Activated T-helper 1 cell treated with anti-CD3 and anti-CD28 coated beads, Interleukin-12 subunit alpha, Interleukin-12 subunit beta, Interleukin-2, Interleukin-4 antibody, amounts not matched to agents 30 ng/mL and 10 ng/mL and 1 ng/mL, durations not matched to agents 14 hours and 24 hours and 36 hours (primary cell): ENCODE results near the gene ACOT7. TPM values are rescaled to one million over a fixed set of nuclear protein-coding genes. Genes with fewer than 3 reads are reported as not detected.
"Not testable (repeated sequence)": the region's sequence is repeated elsewhere in the genome, so short reads cannot be mapped to it uniquely, and the experiment has no call there.

Experiments used
- DNase-seq: peaks from one replicate; pipeline ENCODE4 v3.0.0; 2021; ENCODE audit warnings: low spot score
- H3K27ac Mint-ChIP-seq: one replicate; pipeline ENCODE4 v1.8.0; 2021; ENCODE audit warnings: mild to moderate bottlenecking, mixed read lengths
- H3K27me3 Mint-ChIP-seq: one replicate; pipeline ENCODE4 v1.8.0; 2022; ENCODE audit warnings: mild to moderate bottlenecking, moderate library complexity, mixed read lengths; ENCODE audit not compliant: insufficient read depth
- H3K36me3 Mint-ChIP-seq: one replicate; pipeline ENCODE4 v1.8.0; 2021; ENCODE audit warnings: low read depth, mixed read lengths
- H3K4me1 Mint-ChIP-seq: one replicate; pipeline ENCODE4 v1.8.0; 2021; ENCODE audit warnings: low read depth, mixed read lengths
- H3K4me3 Mint-ChIP-seq: one replicate; pipeline ENCODE4 v1.8.0; 2021; ENCODE audit warnings: mild to moderate bottlenecking, moderate library complexity, mixed read lengths
- H3K9me3 Mint-ChIP-seq: one replicate; pipeline ENCODE4 v1.8.0; 2021; ENCODE audit warnings: mixed read lengths
- intact Hi-C: fragments of 100-400 bp; cut with micrococcal nuclease; formaldehyde crosslinking; loops from one replicate; pipeline ENCODE4 v1.15.1; 2024
- total RNA-seq: library from RNA; stranded (reverse); gene quantifications from 2 replicates; pipeline ENCODE4 v1.2.3, GENCODE V29; 2022

Gene ACOT7
- total RNA-seq, 1 donor from 2014 or later = 126 TPM

GRCh38 chr1:6313393-6314200, 80.0 kb downstream of the ACOT7 start:
- no peak overlapping the region for H3K4me3 Mint-ChIP-seq
- H3K27me3 Mint-ChIP-seq = no peaks in the 10 kb centered on the region
- no peak for DNase-seq
- H3K36me3 Mint-ChIP-seq = peaks cover 11% of the 10 kb centered on the region
- peaks cover under 1% of the 10 kb centered on the region for H3K9me3 Mint-ChIP-seq
- H3K4me1 Mint-ChIP-seq = no peaks in the 10 kb centered on the region
- intact Hi-C loops = no loop called here
- H3K27ac Mint-ChIP-seq = no peak overlapping the region

- peaks cover 16% of the 10 kb centered on the region for H3K36me3 Mint-ChIP-seq
- intact Hi-C loops = no loop called here
- H3K9me3 Mint-ChIP-seq = peaks cover 13% of the 10 kb centered on the region
- no peaks in the 10 kb centered on the region for H3K4me1 Mint-ChIP-seq
- H3K27ac Mint-ChIP-seq = no peak overlapping the region
- H3K4me3 Mint-ChIP-seq = no peak overlapping the region
- DNase-seq = no peak
- no peaks in the 10 kb centered on the region for H3K27me3 Mint-ChIP-seq
Observed at GRCh38 chr1:6310116-6310848, 83.3 kb downstream of the ACOT7 start.

DNA sequence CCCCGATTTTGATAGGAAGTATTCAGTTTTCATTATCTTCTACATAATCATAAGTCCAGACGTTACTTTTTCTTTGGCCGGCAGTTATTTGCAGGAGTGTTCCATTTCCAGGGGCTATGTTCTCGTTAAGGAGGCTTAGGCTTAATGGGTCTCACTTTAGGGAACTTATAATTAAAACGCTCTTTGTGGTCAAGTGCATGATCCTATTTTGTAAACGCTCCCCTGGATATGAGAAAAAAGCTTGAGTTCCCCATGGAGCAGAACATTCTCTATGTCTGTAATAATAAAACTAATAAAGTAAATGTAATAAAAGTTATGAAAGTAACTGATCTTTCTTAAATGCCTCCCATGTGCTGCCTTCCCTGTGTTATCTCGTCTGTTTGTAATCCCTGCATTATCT, 84.0 kb downstream of the ACOT7 start:
- peaks cover 16% of the 10 kb centered on the region for H3K36me3 Mint-ChIP-seq
- no peak overlapping the region for H3K27ac Mint-ChIP-seq
- no peaks in the 10 kb centered on the region for H3K4me1 Mint-ChIP-seq
- H3K9me3 Mint-ChIP-seq = peaks cover 13% of the 10 kb centered on the region
- H3K27me3 Mint-ChIP-seq = no peaks in the 10 kb centered on the region
- no peak for DNase-seq
- intact Hi-C loops = no loop called here
- no peak overlapping the region for H3K4me3 Mint-ChIP-seq

DNA sequence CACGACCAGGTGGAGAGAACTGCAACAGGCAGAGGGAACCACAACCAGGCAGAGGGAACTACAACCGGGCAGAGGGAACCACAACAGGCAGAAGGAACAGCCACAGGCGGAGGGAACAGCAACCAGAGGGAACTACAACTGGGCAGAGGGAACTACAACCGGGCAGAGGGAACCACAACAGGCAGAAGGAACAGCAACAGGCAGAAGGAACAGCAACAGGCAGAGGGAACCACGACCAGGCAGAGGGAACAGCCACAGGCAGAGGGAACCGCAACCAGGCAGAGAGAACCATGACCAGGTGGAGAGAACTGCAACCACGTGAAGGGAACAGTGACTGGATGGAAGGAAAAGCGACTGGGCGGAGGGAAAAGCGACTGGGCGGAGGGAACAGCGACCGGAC, 85.1 kb downstream of the ACOT7 start:
- peaks cover 16% of the 10 kb centered on the region for H3K36me3 Mint-ChIP-seq
- H3K4me1 Mint-ChIP-seq = no peaks in the 10 kb centered on the region

DNA sequence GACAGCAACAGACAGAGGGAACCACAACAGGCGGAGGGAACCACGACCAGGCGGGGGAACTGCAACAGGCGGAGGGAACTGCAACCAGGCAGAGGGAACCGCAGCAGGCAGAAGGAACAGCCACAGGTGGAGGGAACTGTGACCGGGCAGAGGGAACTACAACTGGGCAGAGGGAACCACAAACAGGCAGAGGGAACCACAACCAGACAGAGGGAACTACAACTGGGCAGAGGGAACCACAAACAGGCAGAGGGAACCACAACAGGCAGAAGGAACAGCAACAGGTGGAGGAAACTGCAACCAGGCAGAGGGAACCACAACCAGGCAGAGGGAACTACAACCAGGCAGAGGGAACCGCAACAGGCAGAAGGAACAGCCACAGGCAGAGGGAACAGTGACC, 85.9 kb downstream of the ACOT7 start:
- H3K4me1 Mint-ChIP-seq, DNase-seq, intact Hi-C loops, H3K27me3 Mint-ChIP-seq, H3K27ac Mint-ChIP-seq, H3K4me3 Mint-ChIP-seq: not testable (repeated sequence)
- peaks cover 13% of the 10 kb centered on the region for H3K9me3 Mint-ChIP-seq
- H3K36me3 Mint-ChIP-seq = peaks cover 16% of the 10 kb centered on the region

More for the DNA sequence above, 85.1 kb downstream of the ACOT7 start:
- Mint-ChIP-seq H3K4me3 (no peak overlapping the region), H3K9me3 (peaks cover 13% of the 10 kb centered on the region), H3K27me3 (no peaks in the 10 kb centered on the region), H3K27ac (no peak overlapping the region)
- DNase-seq = no peak
- intact Hi-C loops = no loop called here

- DNase-seq = no peak
- H3K36me3 Mint-ChIP-seq = peaks cover 16% of the 10 kb centered on the region
- peaks cover 13% of the 10 kb centered on the region for H3K9me3 Mint-ChIP-seq
- no peak overlapping the region for H3K4me3 Mint-ChIP-seq
- intact Hi-C loops = no loop called here
- H3K4me1 Mint-ChIP-seq = no peaks in the 10 kb centered on the region
- H3K27me3 Mint-ChIP-seq = no peaks in the 10 kb centered on the region
- no peak overlapping the region for H3K27ac Mint-ChIP-seq
Observed at GRCh38 chr1:6307099-6307498, 86.5 kb downstream of the ACOT7 start.

GRCh38 chr1:6303397-6304012, 90.1 kb downstream of the ACOT7 start:
- no peak overlapping the region for H3K27ac Mint-ChIP-seq
- peaks cover 11% of the 10 kb centered on the region for H3K36me3 Mint-ChIP-seq
- no peaks in the 10 kb centered on the region for H3K4me1 Mint-ChIP-seq
- intact Hi-C loops = no loop called here
- no peaks in the 10 kb centered on the region for H3K27me3 Mint-ChIP-seq
- DNase-seq = no peak
- no peak overlapping the region for H3K4me3 Mint-ChIP-seq
- H3K9me3 Mint-ChIP-seq = peaks cover 12% of the 10 kb centered on the region

DNA sequence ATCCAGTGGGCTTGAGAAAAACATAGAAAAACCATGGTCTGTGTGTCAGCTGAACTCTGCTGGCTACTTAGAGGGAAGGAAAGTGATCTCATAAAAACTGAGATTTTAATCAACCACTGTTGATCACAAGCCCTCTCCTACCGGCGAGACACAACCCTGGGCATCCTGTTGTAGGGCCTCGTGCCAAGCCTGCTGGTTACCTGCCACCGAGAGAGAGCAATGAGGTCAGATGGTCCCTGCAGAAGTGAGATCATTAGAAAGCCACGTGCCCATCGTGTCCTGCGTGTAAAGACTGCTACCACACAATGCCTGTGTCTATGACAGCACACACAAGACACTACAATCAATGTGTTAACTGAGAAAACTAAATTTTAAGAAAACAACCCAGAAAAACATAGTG, 91.0 kb downstream of the ACOT7 start:
- no peak overlapping the region for H3K27ac Mint-ChIP-seq
- H3K27me3 Mint-ChIP-seq = no peaks in the 10 kb centered on the region
- H3K36me3 Mint-ChIP-seq = peaks cover 11% of the 10 kb centered on the region
- H3K4me3 Mint-ChIP-seq = no peak overlapping the region
- no peaks in the 10 kb centered on the region for H3K4me1 Mint-ChIP-seq
- DNase-seq = no peak
- peaks cover 5% of the 10 kb centered on the region for H3K9me3 Mint-ChIP-seq
- intact Hi-C loops = no loop called here

GRCh38 chr1:6301526-6301925, 92.0 kb downstream of the ACOT7 start:
- no peak overlapping the region for H3K27ac Mint-ChIP-seq
- no peaks in the 10 kb centered on the region for H3K27me3 Mint-ChIP-seq
- intact Hi-C loops = no loop called here
- H3K4me1 Mint-ChIP-seq = no peaks in the 10 kb centered on the region
- no peaks in the 10 kb centered on the region for H3K9me3 Mint-ChIP-seq
- no peak for DNase-seq
- peaks cover 3% of the 10 kb centered on the region for H3K36me3 Mint-ChIP-seq
- no peak overlapping the region for H3K4me3 Mint-ChIP-seq

- Mint-ChIP-seq H3K36me3 (peaks cover 3% of the 10 kb centered on the region), H3K27ac (no peak overlapping the region), H3K4me3 (no peak overlapping the region), H3K27me3 (no peaks in the 10 kb centered on the region), H3K9me3 (no peaks in the 10 kb centered on the region), H3K4me1 (no peaks in the 10 kb centered on the region)
- no peak for DNase-seq
- intact Hi-C loops = no loop called here
Observed at GRCh38 chr1:6300342-6301048, 93.1 kb downstream of the ACOT7 start.

DNA sequence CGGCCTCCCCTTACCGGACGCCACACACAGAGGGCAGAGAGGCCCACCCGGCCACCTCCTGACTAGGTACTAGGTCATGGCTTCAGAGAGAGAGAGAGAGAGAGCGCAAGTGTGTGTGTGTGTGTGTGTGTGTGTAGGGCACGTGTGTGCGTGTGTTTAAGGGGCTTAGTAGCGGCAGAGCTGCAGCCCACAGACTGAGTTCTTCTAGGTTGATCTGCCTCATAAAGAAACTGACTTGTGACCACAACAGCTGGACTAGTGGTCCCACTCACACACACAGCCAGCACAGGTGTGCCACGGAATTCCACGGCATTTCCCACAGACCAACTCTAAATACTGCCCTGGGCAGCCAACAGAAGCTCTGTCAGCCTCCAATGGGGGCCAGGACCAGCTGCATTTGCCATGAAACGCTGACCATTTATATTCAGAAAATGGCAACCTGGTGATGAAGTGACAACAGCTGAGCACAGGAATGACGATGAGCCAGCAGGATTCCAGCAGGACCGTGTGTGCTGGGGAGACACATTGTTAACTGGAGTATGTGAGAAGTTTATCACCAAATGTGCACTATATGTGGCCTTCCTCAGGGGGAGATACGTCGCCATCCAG, 93.9 kb downstream of the ACOT7 start:
- peaks cover 4% of the 10 kb centered on the region for H3K36me3 Mint-ChIP-seq
- intact Hi-C loops = no loop called here

DNA sequence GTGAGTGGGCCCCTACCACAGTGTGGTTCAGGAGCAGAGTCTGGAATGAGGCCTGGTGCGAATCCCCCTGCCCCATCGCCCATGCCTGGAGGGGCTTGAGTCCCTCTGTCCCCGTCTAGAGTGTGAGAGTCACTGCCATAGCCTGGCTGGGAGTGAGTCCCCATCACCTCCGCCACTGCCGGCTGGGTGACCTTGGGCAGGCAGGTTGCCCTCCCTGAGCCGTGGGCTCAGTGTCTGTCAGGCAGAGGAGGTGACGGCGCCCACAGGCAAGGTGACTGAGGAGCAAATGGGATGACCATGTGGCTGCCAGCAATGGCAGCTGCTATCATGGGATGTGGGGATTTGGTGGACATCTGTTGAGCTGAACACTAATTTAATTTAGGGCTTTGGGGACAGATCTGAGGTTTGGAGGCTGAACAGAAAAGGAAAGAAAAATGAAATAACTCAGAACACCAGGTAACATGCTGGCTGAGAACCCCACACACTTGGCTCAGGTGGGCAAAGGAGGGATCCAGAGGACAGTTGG, 94.6 kb downstream of the ACOT7 start:
- intact Hi-C loops = no loop called here
- H3K4me1 Mint-ChIP-seq = no peaks in the 10 kb centered on the region
- H3K36me3 Mint-ChIP-seq = peaks cover 5% of the 10 kb centered on the region
- no peak for DNase-seq
- no peak overlapping the region for H3K27ac Mint-ChIP-seq
- no peaks in the 10 kb centered on the region for H3K27me3 Mint-ChIP-seq
- no peak overlapping the region for H3K4me3 Mint-ChIP-seq
- H3K9me3 Mint-ChIP-seq = no peaks in the 10 kb centered on the region

More for the DNA sequence above, 93.9 kb downstream of the ACOT7 start:
- Mint-ChIP-seq H3K4me3 (no peak overlapping the region), H3K4me1 (no peaks in the 10 kb centered on the region), H3K27ac (no peak overlapping the region), H3K27me3 (no peaks in the 10 kb centered on the region), H3K9me3 (no peaks in the 10 kb centered on the region)
- no peak for DNase-seq
